H1 (cell line): ENCODE measurements around the gene SERPINB1.

Source experiments
- EGR1 ChIP-seq: IDR thresholded peaks from 2 replicates; pipeline ENCODE4 v1.6.1; 2011; ENCODE audit warnings: low read depth, low read length, borderline replicate concordance
- EP300 ChIP-seq, 2 experiments: IDR thresholded peaks; 1 replicate in 1 of 2; 2 replicates in 1 of 2; pipeline ENCODE4 v1.6.1; 2011 to 2012; ENCODE audit warnings: low read depth in 2 of 2, low read length in 2 of 2, mild to moderate bottlenecking in 2 of 2, borderline replicate concordance in 1 of 2, inconsistent platforms in 1 of 2, moderate library complexity in 1 of 2
- EZH2 ChIP-seq: fragments of 200-600 bp; sonication (generic); IDR thresholded peaks from 2 replicates; pipeline ENCODE4 v1.7.1; 2012; ENCODE audit warnings: low read depth, mild to moderate bottlenecking, moderate library complexity, low read length, inconsistent platforms; ENCODE audit not compliant: severe bottlenecking
- KDM5A ChIP-seq: fragments of 200-600 bp; IDR thresholded peaks from 2 replicates; pipeline ENCODE4 v1.7.1; 2012; ENCODE audit warnings: mild to moderate bottlenecking, low read length, inconsistent platforms, mixed read lengths
- MAFK ChIP-seq: IDR thresholded peaks from 2 replicates; pipeline ENCODE4 v1.6.1; 2012; ENCODE audit warnings: low read depth, mild to moderate bottlenecking, improper control_type of control experiment, low read length
- POLR2A ChIP-seq, 2 experiments: IDR thresholded peaks; 1 replicate in 1 of 2; 2 replicates in 1 of 2; pipeline ENCODE4 v1.6.1; 2011; ENCODE audit warnings: low read depth in 2 of 2, low read length in 2 of 2, mild to moderate bottlenecking in 2 of 2; ENCODE audit errors: control extremely low read depth in 1 of 2
- RNF2 ChIP-seq: fragments of 200-900, 300-1000 bp; sonication (generic); IDR thresholded peaks from 2 replicates; pipeline ENCODE4 v1.7.1; 2016; ENCODE audit warnings: borderline replicate concordance, low read depth, mild to moderate bottlenecking, antibody characterized with exemption, low read length; ENCODE audit not compliant: poor library complexity, severe bottlenecking; ENCODE audit errors: missing control alignments
- SIRT6 ChIP-seq: IDR thresholded peaks from one replicate; pipeline ENCODE4 v1.7.1; 2012; ENCODE audit warnings: low read length, inconsistent platforms
- ZNF274 ChIP-seq: IDR thresholded peaks from 2 replicates; pipeline ENCODE4 v1.7.0; 2012; ENCODE audit warnings: low read length, borderline replicate concordance; ENCODE audit errors: extremely low read depth
- TF ChIP-seq, protein P1 (sequence below), 3 experiments: IDR thresholded peaks; 1 replicate in 2 of 3; 2 replicates in 1 of 3; pipeline versions ENCODE4 v1.5.1 to v1.6.1; 2011; ENCODE audit warnings: low read length in 3 of 3, mild to moderate bottlenecking in 3 of 3, inconsistent platforms in 2 of 3, low read depth in 1 of 3, moderate library complexity in 1 of 3; ENCODE audit not compliant: insufficient read depth in 1 of 3; ENCODE audit errors: control extremely low read depth in 1 of 3
- TF ChIP-seq, protein P2 (sequence below): IDR thresholded peaks from 2 replicates; pipeline ENCODE4 v1.6.1; 2012; ENCODE audit warnings: low read length, inconsistent platforms
- TF ChIP-seq, protein P3 (sequence below): fragments of 300-600 bp; sonication (generic); IDR thresholded peaks from 2 replicates; pipeline ENCODE4 v1.7.1; 2012; ENCODE audit warnings: low read length, moderate library complexity, mild to moderate bottlenecking, inconsistent platforms; ENCODE audit not compliant: insufficient replicate concordance

DNA sequence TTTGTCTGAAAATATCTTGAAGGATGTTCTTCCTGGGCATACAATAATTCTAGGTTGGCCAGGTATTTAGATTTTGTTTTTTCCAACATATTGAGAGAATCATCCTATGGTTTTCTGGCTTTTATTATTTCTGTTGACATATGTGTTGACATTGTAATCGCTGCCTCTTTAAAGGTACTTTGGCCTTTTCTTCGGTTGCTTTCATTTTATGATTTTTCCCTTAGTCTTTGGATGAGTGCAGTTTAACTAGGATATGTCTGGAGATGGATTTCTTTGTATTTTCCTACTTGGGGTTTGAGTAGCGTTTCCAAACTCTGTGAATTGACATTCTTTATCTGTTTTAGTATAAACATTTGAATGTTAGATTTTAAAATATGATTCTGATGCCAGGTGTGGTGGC lies 11.5 kb downstream of the SERPINB1 start:
- no peak for TF ChIP-seq SIRT6
- TF ChIP-seq EZH2, result no peak
- TF ChIP-seq, protein P1, sequence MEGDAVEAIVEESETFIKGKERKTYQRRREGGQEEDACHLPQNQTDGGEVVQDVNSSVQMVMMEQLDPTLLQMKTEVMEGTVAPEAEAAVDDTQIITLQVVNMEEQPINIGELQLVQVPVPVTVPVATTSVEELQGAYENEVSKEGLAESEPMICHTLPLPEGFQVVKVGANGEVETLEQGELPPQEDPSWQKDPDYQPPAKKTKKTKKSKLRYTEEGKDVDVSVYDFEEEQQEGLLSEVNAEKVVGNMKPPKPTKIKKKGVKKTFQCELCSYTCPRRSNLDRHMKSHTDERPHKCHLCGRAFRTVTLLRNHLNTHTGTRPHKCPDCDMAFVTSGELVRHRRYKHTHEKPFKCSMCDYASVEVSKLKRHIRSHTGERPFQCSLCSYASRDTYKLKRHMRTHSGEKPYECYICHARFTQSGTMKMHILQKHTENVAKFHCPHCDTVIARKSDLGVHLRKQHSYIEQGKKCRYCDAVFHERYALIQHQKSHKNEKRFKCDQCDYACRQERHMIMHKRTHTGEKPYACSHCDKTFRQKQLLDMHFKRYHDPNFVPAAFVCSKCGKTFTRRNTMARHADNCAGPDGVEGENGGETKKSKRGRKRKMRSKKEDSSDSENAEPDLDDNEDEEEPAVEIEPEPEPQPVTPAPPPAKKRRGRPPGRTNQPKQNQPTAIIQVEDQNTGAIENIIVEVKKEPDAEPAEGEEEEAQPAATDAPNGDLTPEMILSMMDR (IDR thresholded peaks at IDR 0.05; ENCODE audit: control extremely low read depth in 1 of 3, insufficient read depth in 1 of 3, low read depth in 1 of 3, low read length in 3 of 3), result no peak
- no peak for TF ChIP-seq POLR2A (IDR thresholded peaks at IDR 0.05; ENCODE audit: control extremely low read depth in 1 of 2, low read depth in 2 of 2, low read length in 2 of 2)
- TF ChIP-seq, protein P2, sequence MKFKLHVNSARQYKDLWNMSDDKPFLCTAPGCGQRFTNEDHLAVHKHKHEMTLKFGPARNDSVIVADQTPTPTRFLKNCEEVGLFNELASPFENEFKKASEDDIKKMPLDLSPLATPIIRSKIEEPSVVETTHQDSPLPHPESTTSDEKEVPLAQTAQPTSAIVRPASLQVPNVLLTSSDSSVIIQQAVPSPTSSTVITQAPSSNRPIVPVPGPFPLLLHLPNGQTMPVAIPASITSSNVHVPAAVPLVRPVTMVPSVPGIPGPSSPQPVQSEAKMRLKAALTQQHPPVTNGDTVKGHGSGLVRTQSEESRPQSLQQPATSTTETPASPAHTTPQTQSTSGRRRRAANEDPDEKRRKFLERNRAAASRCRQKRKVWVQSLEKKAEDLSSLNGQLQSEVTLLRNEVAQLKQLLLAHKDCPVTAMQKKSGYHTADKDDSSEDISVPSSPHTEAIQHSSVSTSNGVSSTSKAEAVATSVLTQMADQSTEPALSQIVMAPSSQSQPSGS, result no peak
- no peak for TF ChIP-seq EP300 (IDR thresholded peaks at IDR 0.05; ENCODE audit: borderline replicate concordance in 1 of 2, low read depth in 2 of 2, low read length in 2 of 2)
- TF ChIP-seq, protein P3, sequence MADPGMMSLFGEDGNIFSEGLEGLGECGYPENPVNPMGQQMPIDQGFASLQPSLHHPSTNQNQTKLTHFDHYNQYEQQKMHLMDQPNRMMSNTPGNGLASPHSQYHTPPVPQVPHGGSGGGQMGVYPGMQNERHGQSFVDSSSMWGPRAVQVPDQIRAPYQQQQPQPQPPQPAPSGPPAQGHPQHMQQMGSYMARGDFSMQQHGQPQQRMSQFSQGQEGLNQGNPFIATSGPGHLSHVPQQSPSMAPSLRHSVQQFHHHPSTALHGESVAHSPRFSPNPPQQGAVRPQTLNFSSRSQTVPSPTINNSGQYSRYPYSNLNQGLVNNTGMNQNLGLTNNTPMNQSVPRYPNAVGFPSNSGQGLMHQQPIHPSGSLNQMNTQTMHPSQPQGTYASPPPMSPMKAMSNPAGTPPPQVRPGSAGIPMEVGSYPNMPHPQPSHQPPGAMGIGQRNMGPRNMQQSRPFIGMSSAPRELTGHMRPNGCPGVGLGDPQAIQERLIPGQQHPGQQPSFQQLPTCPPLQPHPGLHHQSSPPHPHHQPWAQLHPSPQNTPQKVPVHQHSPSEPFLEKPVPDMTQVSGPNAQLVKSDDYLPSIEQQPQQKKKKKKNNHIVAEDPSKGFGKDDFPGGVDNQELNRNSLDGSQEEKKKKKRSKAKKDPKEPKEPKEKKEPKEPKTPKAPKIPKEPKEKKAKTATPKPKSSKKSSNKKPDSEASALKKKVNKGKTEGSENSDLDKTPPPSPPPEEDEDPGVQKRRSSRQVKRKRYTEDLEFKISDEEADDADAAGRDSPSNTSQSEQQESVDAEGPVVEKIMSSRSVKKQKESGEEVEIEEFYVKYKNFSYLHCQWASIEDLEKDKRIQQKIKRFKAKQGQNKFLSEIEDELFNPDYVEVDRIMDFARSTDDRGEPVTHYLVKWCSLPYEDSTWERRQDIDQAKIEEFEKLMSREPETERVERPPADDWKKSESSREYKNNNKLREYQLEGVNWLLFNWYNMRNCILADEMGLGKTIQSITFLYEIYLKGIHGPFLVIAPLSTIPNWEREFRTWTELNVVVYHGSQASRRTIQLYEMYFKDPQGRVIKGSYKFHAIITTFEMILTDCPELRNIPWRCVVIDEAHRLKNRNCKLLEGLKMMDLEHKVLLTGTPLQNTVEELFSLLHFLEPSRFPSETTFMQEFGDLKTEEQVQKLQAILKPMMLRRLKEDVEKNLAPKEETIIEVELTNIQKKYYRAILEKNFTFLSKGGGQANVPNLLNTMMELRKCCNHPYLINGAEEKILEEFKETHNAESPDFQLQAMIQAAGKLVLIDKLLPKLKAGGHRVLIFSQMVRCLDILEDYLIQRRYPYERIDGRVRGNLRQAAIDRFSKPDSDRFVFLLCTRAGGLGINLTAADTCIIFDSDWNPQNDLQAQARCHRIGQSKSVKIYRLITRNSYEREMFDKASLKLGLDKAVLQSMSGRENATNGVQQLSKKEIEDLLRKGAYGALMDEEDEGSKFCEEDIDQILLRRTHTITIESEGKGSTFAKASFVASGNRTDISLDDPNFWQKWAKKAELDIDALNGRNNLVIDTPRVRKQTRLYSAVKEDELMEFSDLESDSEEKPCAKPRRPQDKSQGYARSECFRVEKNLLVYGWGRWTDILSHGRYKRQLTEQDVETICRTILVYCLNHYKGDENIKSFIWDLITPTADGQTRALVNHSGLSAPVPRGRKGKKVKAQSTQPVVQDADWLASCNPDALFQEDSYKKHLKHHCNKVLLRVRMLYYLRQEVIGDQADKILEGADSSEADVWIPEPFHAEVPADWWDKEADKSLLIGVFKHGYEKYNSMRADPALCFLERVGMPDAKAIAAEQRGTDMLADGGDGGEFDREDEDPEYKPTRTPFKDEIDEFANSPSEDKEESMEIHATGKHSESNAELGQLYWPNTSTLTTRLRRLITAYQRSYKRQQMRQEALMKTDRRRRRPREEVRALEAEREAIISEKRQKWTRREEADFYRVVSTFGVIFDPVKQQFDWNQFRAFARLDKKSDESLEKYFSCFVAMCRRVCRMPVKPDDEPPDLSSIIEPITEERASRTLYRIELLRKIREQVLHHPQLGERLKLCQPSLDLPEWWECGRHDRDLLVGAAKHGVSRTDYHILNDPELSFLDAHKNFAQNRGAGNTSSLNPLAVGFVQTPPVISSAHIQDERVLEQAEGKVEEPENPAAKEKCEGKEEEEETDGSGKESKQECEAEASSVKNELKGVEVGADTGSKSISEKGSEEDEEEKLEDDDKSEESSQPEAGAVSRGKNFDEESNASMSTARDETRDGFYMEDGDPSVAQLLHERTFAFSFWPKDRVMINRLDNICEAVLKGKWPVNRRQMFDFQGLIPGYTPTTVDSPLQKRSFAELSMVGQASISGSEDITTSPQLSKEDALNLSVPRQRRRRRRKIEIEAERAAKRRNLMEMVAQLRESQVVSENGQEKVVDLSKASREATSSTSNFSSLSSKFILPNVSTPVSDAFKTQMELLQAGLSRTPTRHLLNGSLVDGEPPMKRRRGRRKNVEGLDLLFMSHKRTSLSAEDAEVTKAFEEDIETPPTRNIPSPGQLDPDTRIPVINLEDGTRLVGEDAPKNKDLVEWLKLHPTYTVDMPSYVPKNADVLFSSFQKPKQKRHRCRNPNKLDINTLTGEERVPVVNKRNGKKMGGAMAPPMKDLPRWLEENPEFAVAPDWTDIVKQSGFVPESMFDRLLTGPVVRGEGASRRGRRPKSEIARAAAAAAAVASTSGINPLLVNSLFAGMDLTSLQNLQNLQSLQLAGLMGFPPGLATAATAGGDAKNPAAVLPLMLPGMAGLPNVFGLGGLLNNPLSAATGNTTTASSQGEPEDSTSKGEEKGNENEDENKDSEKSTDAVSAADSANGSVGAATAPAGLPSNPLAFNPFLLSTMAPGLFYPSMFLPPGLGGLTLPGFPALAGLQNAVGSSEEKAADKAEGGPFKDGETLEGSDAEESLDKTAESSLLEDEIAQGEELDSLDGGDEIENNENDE, result no peak
- TF ChIP-seq EGR1, result no peak
- no peak for TF ChIP-seq MAFK
- TF ChIP-seq ZNF274, result no peak
- TF ChIP-seq RNF2, result no peak
- no peak for TF ChIP-seq KDM5A
